ENCODE measurements around the gene NAT8L. TPM values are rescaled to one million over a fixed set of nuclear protein-coding genes. Genes with fewer than 3 reads are reported as not detected.

Gene NAT8L
- total RNA-seq, 1 experiment from 2014 or later: 9.2 TPM

- POLR2A ChIA-PET: no interaction called here
- no TSS peak for BruUV-seq (replicated peaks)
Observed at GRCh38 chr4:2059726-2060602, 837 bp downstream of the NAT8L start.

GRCh38 chr4:2060611-2061185 is 1.6 kb downstream of the NAT8L start:
- ChIA-PET POLR2A (no interaction called here), CTCF (no interaction called here), RAD21 (ENCODE audit: low non-redundant PET in 1 of 2, low total read pairs in 2 of 2, uncharacterized antibody in 2 of 2, unreplicated experiment in 2 of 2) (no interaction called here)
- H3K27ac ChIP-seq (ENCODE audit: low read depth, low read length): no peak overlapping the region; the same call in 1 of the 2 replicates
- H2AFZ ChIP-seq (ENCODE audit: low read depth, low read length, poor library complexity, severe bottlenecking): no peak overlapping the region
- intact Hi-C loops (cut with micrococcal nuclease): no loop called here
- H3K4me1 ChIP-seq (ENCODE audit: control insufficient read depth in 1 of 2, insufficient read depth in 2 of 2, low read length in 2 of 2): peaks cover 0 to 23% of the 10 kb centered on the region in 2 experiments; a peak in 2 of 4 replicates
- peak overlapping the region; percentile 82 for H3K4me2 ChIP-seq (ENCODE audit: low read length)
- no peaks in the 10 kb centered on the region for H3K79me2 ChIP-seq (ENCODE audit: insufficient read depth, low read length)
- peak overlapping the region; percentile 62 for H3K9ac ChIP-seq (ENCODE audit: low read length)
- H3K36me3 ChIP-seq (ENCODE audit: control insufficient read depth in 1 of 2, insufficient read depth in 2 of 2, low read length in 2 of 2): no peaks in the 10 kb centered on the region
- no TSS peak for BruUV-seq (replicated peaks)
- H3K4me3 ChIP-seq (replicated peaks in 1 of 2; ENCODE audit: low read depth in 1 of 2, low read length in 2 of 2): peak overlapping the region; percentile 45 to 62; a peak in 3 of 4 replicates
- H3K27me3 ChIP-seq (ENCODE audit: insufficient read depth, low read length): no peaks in the 10 kb centered on the region
- ATAC-seq: no peak
- no peak for DNase-seq (ENCODE audit: low read depth, low spot score)
- H4K20me1 ChIP-seq (ENCODE audit: insufficient read depth): no peaks in the 10 kb centered on the region
- H3K9me3 ChIP-seq (ENCODE audit: control insufficient read depth in 1 of 2, insufficient read depth in 1 of 2, low read depth in 1 of 2, low read length in 2 of 2): no peaks in the 10 kb centered on the region
- H3K9me2 ChIP-seq (ENCODE audit: insufficient read depth): no peaks in the 10 kb centered on the region
- TF ChIP-seq MAX (IDR thresholded peaks at IDR 0.05) (no peak), RAD21 (IDR thresholded peaks at IDR 0.05; ENCODE audit: low read depth) (no peak), SIN3A (IDR thresholded peaks at IDR 0.05; ENCODE audit: low read depth) (no peak), SRF (IDR thresholded peaks at IDR 0.05; ENCODE audit: low read depth) (no peak), JUND (IDR thresholded peaks at IDR 0.05) (no peak), EZH2phosphoT487 (IDR thresholded peaks at IDR 0.05; ENCODE audit: borderline replicate concordance) (no peak), TCF7L2 (IDR thresholded peaks at IDR 0.05; ENCODE audit: borderline replicate concordance, extremely low read depth, insufficient read depth, insufficient read length) (no peak), POLR2AphosphoS5 (IDR thresholded peaks at IDR 0.05; ENCODE audit: low read depth, low read length) (no peak), CBX3 (IDR thresholded peaks at IDR 0.05; ENCODE audit: low read depth) (no peak), ZNF274 (IDR thresholded peaks at IDR 0.05; ENCODE audit: low read depth, low read length) (no peak), POLR2A (IDR thresholded peaks at IDR 0.05; ENCODE audit: borderline replicate concordance, extremely low read depth, insufficient read depth, insufficient read length) (no peak), REST (IDR thresholded peaks at IDR 0.05; ENCODE audit: low read depth) (no peak)

More at GRCh38 chr4:2059726-2060602, 837 bp downstream of the NAT8L start:
- ATAC-seq (peak; percentile 48), DNase-seq (ENCODE audit: low read depth, low spot score) (no peak)
- peak overlapping the region; percentile 68; the same call in 1 of the 2 replicates for H3K27ac ChIP-seq (ENCODE audit: low read depth, low read length)
- no peaks in the 10 kb centered on the region for H3K36me3 ChIP-seq (ENCODE audit: control insufficient read depth in 1 of 2, insufficient read depth in 2 of 2, low read length in 2 of 2)
- H3K4me1 ChIP-seq (ENCODE audit: control insufficient read depth in 1 of 2, insufficient read depth in 2 of 2, low read length in 2 of 2): peaks cover 0 to 23% of the 10 kb centered on the region in 2 experiments; a peak in 2 of 4 replicates
- no peaks in the 10 kb centered on the region for H3K9me2 ChIP-seq (ENCODE audit: insufficient read depth)
- no peaks in the 10 kb centered on the region for H3K27me3 ChIP-seq (ENCODE audit: insufficient read depth, low read length)
- H3K9ac ChIP-seq (ENCODE audit: low read length): peak overlapping the region; percentile 62
- no peaks in the 10 kb centered on the region for H4K20me1 ChIP-seq (ENCODE audit: insufficient read depth)
- CTCF ChIA-PET: no interaction called here
- no peaks in the 10 kb centered on the region for H3K9me3 ChIP-seq (ENCODE audit: control insufficient read depth in 1 of 2, insufficient read depth in 1 of 2, low read depth in 1 of 2, low read length in 2 of 2)
- TF ChIP-seq POLR2AphosphoS5 (IDR thresholded peaks at IDR 0.05; ENCODE audit: low read depth, low read length) (0 out of 2 replicates have a peak, but pooled peaks have one; percentile 8), ZFX (IDR thresholded peaks at IDR 0.05) (peak; percentile 74), MAX (IDR thresholded peaks at IDR 0.05) (no peak), JUND (IDR thresholded peaks at IDR 0.05) (no peak), CBX3 (IDR thresholded peaks at IDR 0.05; ENCODE audit: low read depth) (no peak), POLR2A (IDR thresholded peaks at IDR 0.05; ENCODE audit: borderline replicate concordance, extremely low read depth, insufficient read depth, insufficient read length) (no peak)
- intact Hi-C loops (cut with micrococcal nuclease): loop anchor here (5.0 kb wide), 1 partner anchor 53 kb away; the partner anchor contains the start of gene NELFA
- RAD21 ChIA-PET (ENCODE audit: low non-redundant PET in 1 of 2, low total read pairs in 2 of 2, uncharacterized antibody in 2 of 2, unreplicated experiment in 2 of 2): no interaction called here
- peak overlapping the region; percentile 82 for H3K4me2 ChIP-seq (ENCODE audit: low read length)
- no peaks in the 10 kb centered on the region for H3K79me2 ChIP-seq (ENCODE audit: insufficient read depth, low read length)
- H3K4me3 ChIP-seq (replicated peaks in 1 of 2; ENCODE audit: low read depth in 1 of 2, low read length in 2 of 2): peak overlapping the region; percentile 45 to 62
- H2AFZ ChIP-seq (ENCODE audit: low read depth, low read length, poor library complexity, severe bottlenecking): no peak overlapping the region
